GM18526 (cell line): ENCODE results near the gene WDR18.

ENCODE experiments used
- POLR2A ChIP-seq: IDR thresholded peaks from 3 replicates; pipeline ENCODE4 v1.6.1; 2011; ENCODE audit not compliant: insufficient read length; ENCODE audit errors: extremely low read depth

The WDR18 gene

GRCh38 chr19:1028062-1028926, 44.1 kb downstream of the WDR18 start:
- peak; percentile 57 for TF ChIP-seq POLR2A

- TF ChIP-seq POLR2A: no peak
Measured at GRCh38 chr19:1032264-1032867, 48.2 kb downstream of the WDR18 start.

GRCh38 chr19:1035998-1036621, 52.0 kb downstream of the WDR18 start:
- no peak for TF ChIP-seq POLR2A

- TF ChIP-seq POLR2A: no peak
Measured at GRCh38 chr19:1037621-1038064, 53.5 kb downstream of the WDR18 start.

GRCh38 chr19:1038978-1039645, 55.0 kb downstream of the WDR18 start:
- no peak for TF ChIP-seq POLR2A

- peak; percentile 74 for TF ChIP-seq POLR2A
Measured at GRCh38 chr19:1039646-1040475, 55.7 kb downstream of the WDR18 start, which contains the start of gene ABCA7. Gene ABCA7 (plus strand): TSS chr19:1040107. CDS start chr19:1041362, 1,255 bp downstream.

GRCh38 chr19:1040476-1041271, 56.5 kb downstream of the WDR18 start:
- TF ChIP-seq POLR2A: no peak

GRCh38 chr19:1041272-1041834, 57.2 kb downstream of the WDR18 start:
- TF ChIP-seq POLR2A: no peak

- no peak for TF ChIP-seq POLR2A
Measured at GRCh38 chr19:1041835-1042685, 57.9 kb downstream of the WDR18 start.

- TF ChIP-seq POLR2A: no peak
Measured at GRCh38 chr19:1042689-1043511, 58.8 kb downstream of the WDR18 start.
